ENCODE results near the gene FNDC3B.

GRCh38 chr3:172130717-172131050, 91.3 kb downstream of the FNDC3B start:
- TF ChIP-seq, protein P1, sequence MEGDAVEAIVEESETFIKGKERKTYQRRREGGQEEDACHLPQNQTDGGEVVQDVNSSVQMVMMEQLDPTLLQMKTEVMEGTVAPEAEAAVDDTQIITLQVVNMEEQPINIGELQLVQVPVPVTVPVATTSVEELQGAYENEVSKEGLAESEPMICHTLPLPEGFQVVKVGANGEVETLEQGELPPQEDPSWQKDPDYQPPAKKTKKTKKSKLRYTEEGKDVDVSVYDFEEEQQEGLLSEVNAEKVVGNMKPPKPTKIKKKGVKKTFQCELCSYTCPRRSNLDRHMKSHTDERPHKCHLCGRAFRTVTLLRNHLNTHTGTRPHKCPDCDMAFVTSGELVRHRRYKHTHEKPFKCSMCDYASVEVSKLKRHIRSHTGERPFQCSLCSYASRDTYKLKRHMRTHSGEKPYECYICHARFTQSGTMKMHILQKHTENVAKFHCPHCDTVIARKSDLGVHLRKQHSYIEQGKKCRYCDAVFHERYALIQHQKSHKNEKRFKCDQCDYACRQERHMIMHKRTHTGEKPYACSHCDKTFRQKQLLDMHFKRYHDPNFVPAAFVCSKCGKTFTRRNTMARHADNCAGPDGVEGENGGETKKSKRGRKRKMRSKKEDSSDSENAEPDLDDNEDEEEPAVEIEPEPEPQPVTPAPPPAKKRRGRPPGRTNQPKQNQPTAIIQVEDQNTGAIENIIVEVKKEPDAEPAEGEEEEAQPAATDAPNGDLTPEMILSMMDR (IDR thresholded peaks at IDR 0.05), result no peak
- no peak for TF ChIP-seq POLR2A (IDR thresholded peaks at IDR 0.05; ENCODE audit: low read length)
- TF ChIP-seq SMC3 (IDR thresholded peaks at IDR 0.05), result no peak
- no peak for TF ChIP-seq RAD21 (conservative IDR thresholded peaks at IDR 0.05 in 1 of 2, IDR thresholded peaks at IDR 0.05 in 1 of 2)
- TF ChIP-seq KDM1A (IDR thresholded peaks at IDR 0.05; ENCODE audit: low read depth), result no peak

Measured in A549 (cell line).